Stomach (tissue), 4 donors: Measurements from ENCODE around the gene TFAP2D.

Experiments used
- POLR2A ChIP-seq, 4 donors: fragments of 450-650 bp; IDR thresholded peaks; one replicate each; pipeline ENCODE4 v1.6.1; 2016; ENCODE audit warnings: antibody characterized with exemption in 4 of 4, control low read depth in 2 of 4, mild to moderate bottlenecking in 1 of 4, moderate library complexity in 1 of 4
- POLR2AphosphoS5 ChIP-seq, 3 donors: sonication (generic); formaldehyde crosslinking; IDR thresholded peaks; one replicate each; pipeline ENCODE4 v1.6.1; 2016; ENCODE audit warnings: antibody characterized with exemption in 3 of 3
- TF ChIP-seq, protein P1 (sequence below), 7 experiments: fragments of 450-650 bp in 4 of 7; fragments of 200-600 bp in 3 of 7; sonication (generic) in 3 of 7; IDR thresholded peaks; one replicate each; pipeline ENCODE4 v1.5.1; 2016 to 2019; ENCODE audit warnings: antibody characterized with exemption in 7 of 7, control low read depth in 2 of 7, mild to moderate bottlenecking in 1 of 7

DNA sequence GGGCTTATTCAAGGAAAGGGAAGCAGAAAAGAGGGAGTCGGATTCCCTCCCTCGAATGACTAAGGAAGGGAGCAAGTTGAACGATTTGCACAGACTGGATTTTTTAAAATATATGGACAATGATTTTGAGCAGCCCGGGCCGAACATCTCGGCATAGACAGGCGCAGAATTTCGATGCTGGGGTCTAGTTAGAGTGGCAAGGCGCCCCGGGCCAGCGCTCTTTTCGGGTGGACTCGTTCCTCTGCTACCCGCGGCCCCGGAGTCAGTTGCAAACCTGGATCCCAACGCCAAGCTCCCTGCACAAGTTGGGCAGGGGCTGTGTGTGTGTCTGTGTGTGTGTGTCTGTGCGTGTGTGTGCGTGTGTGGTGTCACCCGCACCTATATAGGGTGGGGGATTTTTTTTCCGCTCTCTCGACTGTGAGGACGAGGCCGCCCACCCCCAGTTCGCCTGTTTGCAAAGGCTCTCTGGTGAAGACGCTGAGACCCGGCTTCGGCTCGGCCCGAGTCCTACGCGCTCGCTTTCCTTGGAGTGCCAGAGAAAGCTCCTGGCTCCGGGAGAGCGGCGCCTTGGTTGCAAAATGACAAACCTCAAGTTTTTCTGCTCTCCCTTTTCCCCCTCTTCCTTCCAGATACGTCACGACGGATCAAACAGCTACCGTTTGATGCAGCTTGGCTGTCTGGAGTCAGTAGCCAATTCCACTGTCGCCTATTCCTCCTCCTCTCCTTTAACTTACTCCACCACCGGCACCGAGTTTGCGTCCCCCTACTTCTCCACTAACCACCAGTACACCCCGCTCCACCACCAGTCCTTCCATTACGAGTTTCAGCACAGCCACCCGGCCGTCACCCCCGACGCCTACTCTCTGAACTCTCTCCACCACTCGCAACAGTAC is 1.4 kb downstream of the TFAP2D start:
- TF ChIP-seq, protein P1, sequence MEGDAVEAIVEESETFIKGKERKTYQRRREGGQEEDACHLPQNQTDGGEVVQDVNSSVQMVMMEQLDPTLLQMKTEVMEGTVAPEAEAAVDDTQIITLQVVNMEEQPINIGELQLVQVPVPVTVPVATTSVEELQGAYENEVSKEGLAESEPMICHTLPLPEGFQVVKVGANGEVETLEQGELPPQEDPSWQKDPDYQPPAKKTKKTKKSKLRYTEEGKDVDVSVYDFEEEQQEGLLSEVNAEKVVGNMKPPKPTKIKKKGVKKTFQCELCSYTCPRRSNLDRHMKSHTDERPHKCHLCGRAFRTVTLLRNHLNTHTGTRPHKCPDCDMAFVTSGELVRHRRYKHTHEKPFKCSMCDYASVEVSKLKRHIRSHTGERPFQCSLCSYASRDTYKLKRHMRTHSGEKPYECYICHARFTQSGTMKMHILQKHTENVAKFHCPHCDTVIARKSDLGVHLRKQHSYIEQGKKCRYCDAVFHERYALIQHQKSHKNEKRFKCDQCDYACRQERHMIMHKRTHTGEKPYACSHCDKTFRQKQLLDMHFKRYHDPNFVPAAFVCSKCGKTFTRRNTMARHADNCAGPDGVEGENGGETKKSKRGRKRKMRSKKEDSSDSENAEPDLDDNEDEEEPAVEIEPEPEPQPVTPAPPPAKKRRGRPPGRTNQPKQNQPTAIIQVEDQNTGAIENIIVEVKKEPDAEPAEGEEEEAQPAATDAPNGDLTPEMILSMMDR (IDR thresholded peaks at IDR 0.05), result no peak
- TF ChIP-seq POLR2A (IDR thresholded peaks at IDR 0.05) (no peak), POLR2AphosphoS5 (IDR thresholded peaks at IDR 0.05) (no peak)
